PC-3 (cell line): ENCODE data around the gene TCFL5.

ENCODE experiments used
- CTCF ChIP-seq: fragments of 300-600 bp; sonication (generic); conservative IDR thresholded peaks from 2 replicates; pipeline ENCODE4 v1.5.1; 2017; ENCODE audit warnings: antibody characterized with exemption, low read depth, mild to moderate bottlenecking, low read length
- EZH2 ChIP-seq: fragments of 300-600 bp; sonication (generic); IDR thresholded peaks from one replicate; pipeline ENCODE4 v1.6.1; 2017; ENCODE audit warnings: antibody characterized with exemption, mild to moderate bottlenecking, low read length; ENCODE audit not compliant: unreplicated experiment
- EZH2phosphoT487 ChIP-seq: fragments of 300-600 bp; sonication (generic); IDR thresholded peaks from 2 replicates; pipeline ENCODE4 v1.6.1; 2018; ENCODE audit warnings: mild to moderate bottlenecking, antibody characterized with exemption, low read length, borderline replicate concordance

GRCh38 chr20:62887152-62887859 is 25.7 kb upstream of the TCFL5 start:
- TF ChIP-seq CTCF (no peak), EZH2 (no peak), EZH2phosphoT487 (no peak)
